Hepatocyte (in vitro differentiated cells): Measurements from ENCODE around the gene SDR42E2. TPM values are rescaled to one million over a fixed set of nuclear protein-coding genes. Genes with fewer than 3 reads are reported as not detected.

ENCODE experiments used
- DNase-seq: peaks from one replicate; pipeline ENCODE4 v3.0.0-alpha.2; 2016; ENCODE audit warnings: low spot score
- H2AFZ ChIP-seq: fragments of 200-600 bp; sonication (generic); 2 replicates; pipeline ENCODE4 v1.6.0; 2016; ENCODE audit warnings: antibody characterized with exemption, mild to moderate bottlenecking
- H3K27ac ChIP-seq: fragments of 200-600 bp; sonication (generic); 2 replicates; pipeline ENCODE4 v1.5.1; 2016; ENCODE audit warnings: mild to moderate bottlenecking
- H3K27me3 ChIP-seq: fragments of 200-600 bp; sonication (generic); 2 replicates; pipeline ENCODE4 v1.6.1; 2016
- H3K36me3 ChIP-seq: fragments of 200-600 bp; sonication (generic); replicated peaks from 2 replicates; pipeline ENCODE4 v1.5.1; 2016; ENCODE audit warnings: low read depth; ENCODE audit not compliant: insufficient read depth
- H3K4me1 ChIP-seq: fragments of 200-600 bp; sonication (generic); 2 replicates; pipeline ENCODE4 v1.5.1; 2016; ENCODE audit warnings: mild to moderate bottlenecking, moderate library complexity; ENCODE audit not compliant: insufficient read depth
- H3K4me2 ChIP-seq: fragments of 200-600 bp; sonication (generic); 2 replicates; pipeline ENCODE4 v1.6.0; 2016
- H3K4me3 ChIP-seq: fragments of 200-600 bp; sonication (generic); 2 replicates; pipeline ENCODE4 v1.5.1; 2016; ENCODE audit warnings: mild to moderate bottlenecking
- H3K79me2 ChIP-seq: fragments of 200-600 bp; sonication (generic); 2 replicates; pipeline ENCODE4 v1.6.0; 2017; ENCODE audit warnings: mild to moderate bottlenecking
- H3K9me2 ChIP-seq: fragments of 200-600 bp; sonication (generic); replicated peaks from 2 replicates; pipeline ENCODE4 v1.6.0; 2017; ENCODE audit warnings: mild to moderate bottlenecking; ENCODE audit not compliant: insufficient read depth
- H3K9me3 ChIP-seq: fragments of 200-600 bp; sonication (generic); 2 replicates; pipeline ENCODE4 v1.5.1; 2016; ENCODE audit warnings: low read depth, mild to moderate bottlenecking
- H4K20me1 ChIP-seq: fragments of 200-600 bp; sonication (generic); 2 replicates; pipeline ENCODE4 v1.6.0; 2016; ENCODE audit warnings: mild to moderate bottlenecking; ENCODE audit not compliant: insufficient read depth, poor library complexity, severe bottlenecking
- EZH2 ChIP-seq: fragments of 200-600 bp; sonication (generic); IDR thresholded peaks from 2 replicates; pipeline ENCODE4 v1.6.1; 2016; ENCODE audit warnings: antibody characterized with exemption, mild to moderate bottlenecking, borderline replicate concordance
- EZH2phosphoT487 ChIP-seq: fragments of 200-600 bp; sonication (generic); IDR thresholded peaks from one replicate; pipeline ENCODE4 v1.6.1; 2018; ENCODE audit warnings: antibody characterized with exemption, mild to moderate bottlenecking, low read depth, moderate library complexity; ENCODE audit not compliant: unreplicated experiment, severe bottlenecking
- WGBS: methylation state at CpG from one replicate; pipeline ENCODE4 v1.1.6; 2016; ENCODE audit warnings: low lambda C conversion rate; ENCODE audit errors: missing lambda C conversion rate; 5-methylcytosine and 5-hydroxymethylcytosine counted together
- polyA plus RNA-seq: library from polyadenylated mRNA; unstranded; fragments of >200 nt; fragmentation: Nextera tagmentation; extraction: Ambion mirVana; gene quantifications from 2 replicates; pipeline ENCODE4 v1.2.1, GENCODE V29; 2016
- total RNA-seq: library from RNA; depleted of rRNA; stranded (reverse); fragments of >200 nt; gene quantifications from 2 replicates; pipeline ENCODE4 v1.2.3, GENCODE V29; 2014
- TF ChIP-seq, protein P1 (sequence below): fragments of 200-600 bp; sonication (generic); IDR thresholded peaks from 2 replicates; pipeline ENCODE4 v1.5.1; 2016; ENCODE audit warnings: antibody characterized with exemption, mild to moderate bottlenecking; ENCODE audit not compliant: poor library complexity

SDR42E2 gene
- total and polyA plus RNA-seq, 2 experiments from 2014 or later, result not detected

DNA sequence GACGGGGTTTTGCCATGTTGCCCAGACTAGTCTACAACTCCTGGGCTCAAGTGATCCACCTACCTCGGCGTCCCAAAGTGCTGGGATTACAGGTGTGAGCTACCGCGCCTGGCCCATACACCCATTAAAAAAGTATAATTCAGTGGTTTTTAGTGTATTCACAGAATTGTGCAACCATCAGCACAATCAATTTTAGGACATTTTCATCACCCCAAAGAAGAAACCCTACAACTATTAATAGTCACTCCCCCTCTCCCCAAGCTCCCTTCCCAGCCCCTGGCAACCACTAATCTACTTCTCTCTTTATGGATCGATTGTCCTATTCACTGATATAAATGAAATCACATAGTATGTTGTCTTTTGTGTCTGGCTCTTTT, 39.9 kb downstream of the SDR42E2 start:
- Histone ChIP-seq H3K4me3 (no peak overlapping the region), H3K9me2 (no peaks in the 10 kb centered on the region), H3K4me1 (no peaks in the 10 kb centered on the region), H4K20me1 (peaks cover under 1% of the 10 kb centered on the region), H3K4me2 (no peak overlapping the region), H3K79me2 (peaks cover 6% of the 10 kb centered on the region), H3K27ac (no peak overlapping the region), H3K9me3 (no peaks in the 10 kb centered on the region), H2AFZ (no peak overlapping the region), H3K36me3 (no peaks in the 10 kb centered on the region), H3K27me3 (no peaks in the 10 kb centered on the region)
- TF ChIP-seq, protein P1, sequence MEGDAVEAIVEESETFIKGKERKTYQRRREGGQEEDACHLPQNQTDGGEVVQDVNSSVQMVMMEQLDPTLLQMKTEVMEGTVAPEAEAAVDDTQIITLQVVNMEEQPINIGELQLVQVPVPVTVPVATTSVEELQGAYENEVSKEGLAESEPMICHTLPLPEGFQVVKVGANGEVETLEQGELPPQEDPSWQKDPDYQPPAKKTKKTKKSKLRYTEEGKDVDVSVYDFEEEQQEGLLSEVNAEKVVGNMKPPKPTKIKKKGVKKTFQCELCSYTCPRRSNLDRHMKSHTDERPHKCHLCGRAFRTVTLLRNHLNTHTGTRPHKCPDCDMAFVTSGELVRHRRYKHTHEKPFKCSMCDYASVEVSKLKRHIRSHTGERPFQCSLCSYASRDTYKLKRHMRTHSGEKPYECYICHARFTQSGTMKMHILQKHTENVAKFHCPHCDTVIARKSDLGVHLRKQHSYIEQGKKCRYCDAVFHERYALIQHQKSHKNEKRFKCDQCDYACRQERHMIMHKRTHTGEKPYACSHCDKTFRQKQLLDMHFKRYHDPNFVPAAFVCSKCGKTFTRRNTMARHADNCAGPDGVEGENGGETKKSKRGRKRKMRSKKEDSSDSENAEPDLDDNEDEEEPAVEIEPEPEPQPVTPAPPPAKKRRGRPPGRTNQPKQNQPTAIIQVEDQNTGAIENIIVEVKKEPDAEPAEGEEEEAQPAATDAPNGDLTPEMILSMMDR, result no peak
- TF ChIP-seq EZH2phosphoT487 (no peak), EZH2 (no peak)
- DNase-seq, result no peak
- WGBS, result 98% methylated on average over 6 of the region's 6 CpGs

DNA sequence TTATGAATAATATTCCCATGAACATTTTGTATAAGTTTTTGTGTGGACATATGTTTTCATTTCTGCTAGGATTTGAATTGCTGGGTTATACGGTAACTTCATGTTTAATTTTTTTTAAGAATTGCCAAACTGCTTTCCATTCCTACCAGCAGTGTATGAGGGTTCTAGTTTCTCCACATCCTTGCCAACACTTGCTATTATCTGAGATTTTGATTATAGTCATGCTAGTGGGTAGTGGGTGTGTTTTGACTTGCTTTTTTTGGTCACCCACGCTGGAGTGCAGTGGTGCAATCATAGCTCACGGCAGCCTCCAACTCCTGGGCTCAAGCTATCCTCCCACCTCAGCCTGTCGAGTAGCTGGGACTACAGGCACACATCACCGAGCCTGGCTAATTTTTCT, 40.8 kb downstream of the SDR42E2 start:
- TF ChIP-seq EZH2 (no peak), EZH2phosphoT487 (no peak)
- TF ChIP-seq, protein P1, result no peak
- H3K9me3 ChIP-seq, result no peaks in the 10 kb centered on the region
- no peak overlapping the region for H3K4me3 ChIP-seq
- H3K4me1 ChIP-seq, result peaks cover 6% of the 10 kb centered on the region
- DNase-seq, result no peak
- H3K79me2 ChIP-seq, result peaks cover 15% of the 10 kb centered on the region
- H4K20me1 ChIP-seq, result peaks cover 9% of the 10 kb centered on the region
- no peak overlapping the region for H3K4me2 ChIP-seq
- no peak overlapping the region for H3K27ac ChIP-seq
- no peaks in the 10 kb centered on the region for H3K36me3 ChIP-seq
- no peaks in the 10 kb centered on the region for H3K27me3 ChIP-seq
- no peaks in the 10 kb centered on the region for H3K9me2 ChIP-seq
- 93% methylated on average over 5 of the region's 5 CpGs for WGBS
- no peak overlapping the region for H2AFZ ChIP-seq

DNA sequence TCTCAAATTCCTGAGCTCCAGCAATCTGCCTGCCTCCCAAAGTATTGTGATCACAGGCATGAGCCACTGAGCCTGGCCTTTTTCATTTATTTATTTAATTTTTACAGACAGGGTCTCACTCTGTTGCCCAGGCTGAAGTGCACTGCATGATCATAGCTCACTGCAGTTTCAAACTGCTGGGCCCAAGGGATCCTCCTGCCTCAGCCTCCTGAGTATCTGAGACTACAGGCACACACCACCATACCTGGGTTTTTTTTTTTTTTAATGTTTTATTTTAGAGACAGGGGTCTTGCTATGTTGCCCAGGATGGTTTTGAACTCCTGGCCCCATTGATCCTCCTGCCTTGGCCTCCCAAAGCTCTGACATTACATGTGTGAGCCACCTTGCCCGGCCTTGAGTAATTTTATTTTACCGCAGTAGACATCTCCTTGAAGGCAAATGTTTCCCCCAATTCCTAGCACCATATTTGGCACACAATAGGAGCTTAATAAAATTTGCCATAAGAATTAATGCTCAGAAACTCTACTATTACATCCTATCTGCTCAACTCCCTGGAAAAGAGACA, 41.9 kb downstream of the SDR42E2 start:
- Histone ChIP-seq H3K4me1 (peaks cover 6% of the 10 kb centered on the region), H4K20me1 (peaks cover 12% of the 10 kb centered on the region), H3K36me3 (no peaks in the 10 kb centered on the region), H3K9me3 (no peaks in the 10 kb centered on the region), H3K9me2 (no peaks in the 10 kb centered on the region), H3K4me2 (no peak overlapping the region), H3K4me3 (no peak overlapping the region), H3K27ac (no peak overlapping the region), H3K27me3 (no peaks in the 10 kb centered on the region), H2AFZ (no peak overlapping the region), H3K79me2 (peaks cover 25% of the 10 kb centered on the region)
- TF ChIP-seq EZH2, result no peak
- TF ChIP-seq EZH2phosphoT487, result no peak
- TF ChIP-seq, protein P1, result no peak
- DNase-seq, result no peak
- whole genome bisulfite sequencing, result 96% methylated on average over 2 of the region's 2 CpGs
